IPS-20b (cell line): Measurements from ENCODE around the gene KCNJ18.
"Not testable (repeated sequence)": the region's sequence is repeated elsewhere in the genome, so short reads cannot be mapped to it uniquely, and the experiment has no call there.

Experiments
- H3K27ac ChIP-seq: one replicate; pipeline ENCODE4 v1.5.1; 2013; ENCODE audit warnings: low read length
- H3K27me3 ChIP-seq: 2 replicates; pipeline ENCODE4 v1.6.1; 2013; ENCODE audit warnings: mild to moderate bottlenecking, low read length, inconsistent platforms; ENCODE audit not compliant: insufficient read depth
- H3K36me3 ChIP-seq: 2 replicates; pipeline ENCODE4 v1.6.1; 2013; ENCODE audit warnings: low read depth, mild to moderate bottlenecking, inconsistent platforms, low read length, moderate library complexity; ENCODE audit not compliant: insufficient read depth
- H3K4me1 ChIP-seq: 2 replicates; pipeline ENCODE4 v1.6.1; 2013; ENCODE audit warnings: mild to moderate bottlenecking, control low read depth, inconsistent platforms, low read length, moderate library complexity; ENCODE audit not compliant: insufficient read depth
- H3K4me3 ChIP-seq: 2 replicates; pipeline ENCODE4 v1.5.1; 2013; ENCODE audit warnings: mild to moderate bottlenecking, low read length, inconsistent platforms
- H3K9ac ChIP-seq: 2 replicates; pipeline ENCODE4 v1.6.1; 2013; ENCODE audit warnings: low read depth, mild to moderate bottlenecking, inconsistent platforms, low read length, moderate library complexity
- H3K9me3 ChIP-seq: 2 replicates; pipeline ENCODE4 v1.6.1; 2013; ENCODE audit warnings: mild to moderate bottlenecking, low read depth, low read length, inconsistent platforms; ENCODE audit not compliant: insufficient read depth

Gene KCNJ18

GRCh38 chr17:21691481-21691880 is 842 bp upstream of the KCNJ18 start:
- H3K4me3 ChIP-seq, H3K27me3 ChIP-seq, H3K9me3 ChIP-seq, H3K9ac ChIP-seq, H3K27ac ChIP-seq, H3K4me1 ChIP-seq, H3K36me3 ChIP-seq: not testable (repeated sequence)

GRCh38 chr17:21692704-21693065 is 362 bp downstream of the KCNJ18 start:
- H3K36me3 ChIP-seq, H3K4me3 ChIP-seq, H3K27me3 ChIP-seq, H3K27ac ChIP-seq, H3K9ac ChIP-seq, H3K9me3 ChIP-seq, H3K4me1 ChIP-seq: not testable (repeated sequence)

- H3K9ac ChIP-seq, H3K9me3 ChIP-seq, H3K27ac ChIP-seq, H3K36me3 ChIP-seq, H3K4me1 ChIP-seq, H3K27me3 ChIP-seq, H3K4me3 ChIP-seq: not testable (repeated sequence)
These were observed 1.1 kb downstream of the KCNJ18 start for GRCh38 chr17:21693391-21693796.

GRCh38 chr17:21693937-21694336 is 1.6 kb downstream of the KCNJ18 start:
- not testable (repeated sequence) for H3K4me1 ChIP-seq, H3K36me3 ChIP-seq, H3K9me3 ChIP-seq, H3K27me3 ChIP-seq, H3K4me3 ChIP-seq, H3K27ac ChIP-seq, H3K9ac ChIP-seq

- H3K9ac ChIP-seq, H3K4me1 ChIP-seq, H3K4me3 ChIP-seq, H3K27ac ChIP-seq, H3K36me3 ChIP-seq, H3K27me3 ChIP-seq, H3K9me3 ChIP-seq: not testable (repeated sequence)
These were observed 3.9 kb downstream of the KCNJ18 start for GRCh38 chr17:21696227-21696626.

- not testable (repeated sequence) for H3K4me3 ChIP-seq, H3K9me3 ChIP-seq, H3K9ac ChIP-seq
These were observed 4.7 kb downstream of the KCNJ18 start for GRCh38 chr17:21696842-21697507.

GRCh38 chr17:21697508-21697860 is 5.2 kb downstream of the KCNJ18 start:
- not testable (repeated sequence) for H3K36me3 ChIP-seq, H3K9ac ChIP-seq, H3K27ac ChIP-seq, H3K4me3 ChIP-seq, H3K27me3 ChIP-seq, H3K4me1 ChIP-seq, H3K9me3 ChIP-seq

More at GRCh38 chr17:21696842-21697507, 4.7 kb downstream of the KCNJ18 start:
- H3K27me3 ChIP-seq, H3K36me3 ChIP-seq, H3K4me1 ChIP-seq, H3K27ac ChIP-seq: not testable (repeated sequence)

- not testable (repeated sequence) for H3K9me3 ChIP-seq, H3K9ac ChIP-seq, H3K4me3 ChIP-seq
These were observed 6.2 kb downstream of the KCNJ18 start for GRCh38 chr17:21698437-21699075.

GRCh38 chr17:21699124-21699523 is 6.8 kb downstream of the KCNJ18 start:
- H3K27ac ChIP-seq, H3K27me3 ChIP-seq, H3K4me3 ChIP-seq, H3K9me3 ChIP-seq, H3K36me3 ChIP-seq, H3K4me1 ChIP-seq, H3K9ac ChIP-seq: not testable (repeated sequence)

More at GRCh38 chr17:21698437-21699075, 6.2 kb downstream of the KCNJ18 start:
- not testable (repeated sequence) for H3K27ac ChIP-seq, H3K27me3 ChIP-seq, H3K36me3 ChIP-seq, H3K4me1 ChIP-seq

GRCh38 chr17:21699573-21700236 is 7.4 kb downstream of the KCNJ18 start:
- not testable (repeated sequence) for H3K27ac ChIP-seq, H3K9me3 ChIP-seq, H3K27me3 ChIP-seq, H3K36me3 ChIP-seq, H3K4me1 ChIP-seq, H3K4me3 ChIP-seq, H3K9ac ChIP-seq

- H3K36me3 ChIP-seq, H3K9ac ChIP-seq, H3K27me3 ChIP-seq, H3K9me3 ChIP-seq, H3K4me1 ChIP-seq, H3K4me3 ChIP-seq, H3K27ac ChIP-seq: not testable (repeated sequence)
These were observed 8.8 kb downstream of the KCNJ18 start for GRCh38 chr17:21701090-21701489.

- not testable (repeated sequence) for H3K4me3 ChIP-seq, H3K4me1 ChIP-seq, H3K9ac ChIP-seq, H3K27ac ChIP-seq, H3K27me3 ChIP-seq, H3K36me3 ChIP-seq, H3K9me3 ChIP-seq
These were observed 9.7 kb downstream of the KCNJ18 start for GRCh38 chr17:21702029-21702428.
